Measurements from ENCODE around the gene HNRNPA2B1. TPM values are rescaled to one million over a fixed set of nuclear protein-coding genes. Genes with fewer than 3 reads are reported as not detected.
"Not testable (repeated sequence)": the region's sequence is repeated elsewhere in the genome, so short reads cannot be mapped to it uniquely, and the experiment has no call there.

HNRNPA2B1 gene
- total RNA-seq, 2 experiments from 2014 or later: 950 to 995 TPM

- CTCF ChIA-PET: interaction anchor here (0.7 to 1.8 kb wide), 4 partner anchors 11 to 263 kb away, joined by 3 to 9 read pairs (median 3); no protein-coding TSS in a partner anchor
- POLR2A ChIA-PET: interaction anchor here (0.7 to 2.3 kb wide), 5 partner anchors 32 to 44 kb away, joined by 3 to 10 read pairs (median 9); no protein-coding TSS in a partner anchor
These were observed 44.8 kb downstream of the HNRNPA2B1 start for GRCh38 chr7:26155531-26156375.

- ChIA-PET POLR2A (interaction anchor here (0.6 to 1.3 kb wide), 5 partner anchors 34 to 1029 kb away, joined by 3 to 4 read pairs (median 3); partner anchors contain the start of gene CYCS), CTCF (no interaction called here)
These were observed 46.4 kb downstream of the HNRNPA2B1 start for GRCh38 chr7:26153823-26154783.

GRCh38 chr7:26153241-26153822 is 47.2 kb downstream of the HNRNPA2B1 start:
- CTCF ChIA-PET: no interaction called here
- POLR2A ChIA-PET: interaction anchor here (1.0 to 1.6 kb wide), 2 partner anchors 35 to 36 kb away, joined by 4 to 12 read pairs; no protein-coding TSS in a partner anchor

- POLR2A ChIA-PET: interaction anchor here (0.6 to 2.8 kb wide), 11 partner anchors 14 to 140 kb away, joined by 3 to 17 read pairs (median 6); partner anchors contain the start of gene CBX3
- CTCF ChIA-PET: interaction anchor here (1.6 kb wide), 2 partner anchors 8 to 46 kb away, joined by 4 to 5 read pairs; no protein-coding TSS in a partner anchor
These were observed 47.7 kb downstream of the HNRNPA2B1 start for GRCh38 chr7:26152782-26153240.

GRCh38 chr7:26151953-26152781 is 48.4 kb downstream of the HNRNPA2B1 start, which contains the start of gene NFE2L3:
Gene NFE2L3 (plus strand): TSS chr7:26152198. CDS start chr7:26152499, 301 bp downstream.
- ChIA-PET POLR2A (interaction anchor here (0.6 to 2.8 kb wide), 17 partner anchors 14 to 290 kb away, joined by 3 to 17 read pairs (median 5); partner anchors contain the start of genes CBX3 and SNX10), CTCF (interaction anchor here (0.5 to 1.6 kb wide), 8 partner anchors 9 to 243 kb away, joined by 3 to 5 read pairs (median 4); no protein-coding TSS in a partner anchor)

GRCh38 chr7:26151650-26151952 is 48.9 kb downstream of the HNRNPA2B1 start:
- ChIA-PET CTCF (interaction anchor here (0.8 to 1.6 kb wide), 6 partner anchors 9 to 61 kb away, joined by 3 to 5 read pairs (median 4); no protein-coding TSS in a partner anchor), POLR2A (interaction anchor here (0.6 to 2.8 kb wide), 14 partner anchors 16 to 289 kb away, joined by 3 to 17 read pairs (median 6); partner anchors contain the start of genes CBX3 and SNX10)

- ChIA-PET CTCF (interaction anchor here (0.9 to 1.5 kb wide), 4 partner anchors 15 to 52 kb away, joined by 3 to 4 read pairs (median 4); no protein-coding TSS in a partner anchor), POLR2A (interaction anchor here (0.8 to 2.8 kb wide), 7 partner anchors 34 to 289 kb away, joined by 3 to 17 read pairs (median 5); partner anchors contain the start of gene CBX3)
These were observed 49.5 kb downstream of the HNRNPA2B1 start for GRCh38 chr7:26151096-26151495.

GRCh38 chr7:26149391-26149977 is 51.1 kb downstream of the HNRNPA2B1 start:
- POLR2A ChIA-PET: no interaction called here

GRCh38 chr7:26148307-26148700 is 52.2 kb downstream of the HNRNPA2B1 start:
- CTCF ChIA-PET, POLR2A ChIA-PET: not testable (repeated sequence)

More at GRCh38 chr7:26149391-26149977, 51.1 kb downstream of the HNRNPA2B1 start:
- CTCF ChIA-PET: interaction anchor here (0.6 kb wide), 1 partner anchor 60 kb away, joined by 3 read pairs; no protein-coding TSS in a partner anchor

- CTCF ChIA-PET: interaction anchor here (0.9 kb wide), 1 partner anchor 29 kb away, joined by 3 read pairs; no protein-coding TSS in a partner anchor
- POLR2A ChIA-PET: not testable (repeated sequence)
These were observed 52.8 kb downstream of the HNRNPA2B1 start for GRCh38 chr7:26147646-26148306.

- CTCF ChIA-PET: interaction anchor here (0.9 kb wide), 1 partner anchor 28 kb away, joined by 3 read pairs; no protein-coding TSS in a partner anchor
- POLR2A ChIA-PET: no interaction called here
These were observed 53.5 kb downstream of the HNRNPA2B1 start for GRCh38 chr7:26147030-26147429.

- POLR2A ChIA-PET: no interaction called here
- CTCF ChIA-PET: interaction anchor here (0.7 kb wide), 1 partner anchor 210 kb away, joined by 3 read pairs; no protein-coding TSS in a partner anchor
These were observed 55.3 kb downstream of the HNRNPA2B1 start for GRCh38 chr7:26145238-26145637.

GRCh38 chr7:26144184-26145080 is 56.1 kb downstream of the HNRNPA2B1 start:
- ChIA-PET CTCF (interaction anchor here (1.1 kb wide), 1 partner anchor 9 kb away, joined by 3 read pairs; no protein-coding TSS in a partner anchor), POLR2A (interaction anchor here (0.6 kb wide), 1 partner anchor 152 kb away, joined by 6 read pairs; no protein-coding TSS in a partner anchor)

GRCh38 chr7:26143298-26144048 is 57.1 kb downstream of the HNRNPA2B1 start:
- POLR2A ChIA-PET: no interaction called here
- CTCF ChIA-PET: interaction anchor here (0.8 to 1.1 kb wide), 2 partner anchors 8 to 52 kb away, joined by 3 read pairs; no protein-coding TSS in a partner anchor

- POLR2A ChIA-PET: no interaction called here
- CTCF ChIA-PET: interaction anchor here (0.7 kb wide), 1 partner anchor 454 kb away, joined by 3 read pairs; no protein-coding TSS in a partner anchor
These were observed 59.5 kb downstream of the HNRNPA2B1 start for GRCh38 chr7:26141077-26141476.

All from activated CD8-positive, alpha-beta memory T cell treated with anti-CD3 and anti-CD28 coated beads for 36 hours (primary cell).